Right ventricle myocardium inferior (tissue), 1 donor: ENCODE results near the gene HTT-AS. TPM values are rescaled to one million over a fixed set of nuclear protein-coding genes. Genes with fewer than 3 reads are reported as not detected.
A peak's percentile ranks its signal among the peaks of the same experiment; 100 is the strongest.

ENCODE experiments used
- ATAC-seq: fragments of 200-7000 bp; cut with Tn5 transposase; one replicate; pipeline ENCODE4 v1.9.1; 2020; ENCODE audit warnings: mild to moderate bottlenecking, moderate library complexity
- DNase-seq: peaks from one replicate; pipeline ENCODE4 v3.0.0; 2021; ENCODE audit errors: missing footprints
- intact Hi-C: fragments of 100-400 bp; cut with DNase I; formaldehyde crosslinking; loops from one replicate; pipeline ENCODE4 v1.11.0; 2022
- long read RNA-seq: library from polyadenylated mRNA; unstranded; transcript quantifications from one replicate; pipeline ENCODE4 v2.0.0, GENCODE V29; 2021
- total RNA-seq: library from RNA; stranded (reverse); fragmentation: NEBNext Ultra II Directional; extraction: Animal tissue kit (Norgen Biotek cat#: 25700); gene quantifications from one replicate; pipeline ENCODE4 v1.2.1, GENCODE V29; 2021
- donor health status: DM: no; HTN: yes; CAD: no; lungs with severe emphysema.

The HTT-AS gene
- total RNA-seq: not detected
- long read RNA-seq: 0 reads

GRCh38 chr4:3074078-3074845, at the start of gene HTT-AS, which contains the start of gene HTT:
TSS of gene HTT-AS (minus strand) at chr4:3074538.
TSS of gene HTT (plus strand) at chr4:3074681. CDS start at chr4:3074826, 145 bp downstream.
- ATAC-seq: peak; percentile 93
- intact Hi-C loops: loop anchor here (10.0 kb wide), 1 partner anchor 539 kb away; the partner anchor contains the start of gene FAM193A
- DNase-seq: peak; percentile 98

- no peak for DNase-seq
- ATAC-seq: no peak
- intact Hi-C loops: loop anchor here (2.0 kb wide), 1 partner anchor 16 kb away; no protein-coding TSS in a partner anchor
Measured at GRCh38 chr4:3123181-3123671, 48.9 kb upstream of the HTT-AS start.

GRCh38 chr4:3122081-3122563, 47.8 kb upstream of the HTT-AS start:
- ATAC-seq (peak; percentile 65), DNase-seq (no peak)
- intact Hi-C loops: loop anchor here (2.0 kb wide), 1 partner anchor 15 kb away; no protein-coding TSS in a partner anchor

GRCh38 chr4:3121596-3121995, 47.3 kb upstream of the HTT-AS start:
- intact Hi-C loops: no loop called here
- DNase-seq (no peak), ATAC-seq (no peak)

GRCh38 chr4:3121110-3121509, 46.8 kb upstream of the HTT-AS start:
- ATAC-seq: no peak
- intact Hi-C loops: no loop called here
- no peak for DNase-seq

GRCh38 chr4:3119464-3119863, 45.1 kb upstream of the HTT-AS start:
- intact Hi-C loops: no loop called here
- DNase-seq: no peak

GRCh38 chr4:3118312-3118711, 44.0 kb upstream of the HTT-AS start:
- intact Hi-C loops: no loop called here
- ATAC-seq: no peak
- DNase-seq: no peak

More at GRCh38 chr4:3119464-3119863, 45.1 kb upstream of the HTT-AS start:
- no peak for ATAC-seq

GRCh38 chr4:3116955-3117354, 42.6 kb upstream of the HTT-AS start:
- peak; percentile 41 for ATAC-seq
- intact Hi-C loops: no loop called here
- DNase-seq: no peak

- ATAC-seq: peak; percentile 36
- intact Hi-C loops: no loop called here
- no peak for DNase-seq
Measured at GRCh38 chr4:3115637-3116270, 41.4 kb upstream of the HTT-AS start.

- intact Hi-C loops: no loop called here
- no peak for DNase-seq
- ATAC-seq: no peak
Measured at GRCh38 chr4:3114377-3114776, 40.0 kb upstream of the HTT-AS start.

GRCh38 chr4:3112609-3113469, 38.5 kb upstream of the HTT-AS start:
- no peak for ATAC-seq
- intact Hi-C loops: no loop called here
- no peak for DNase-seq

- intact Hi-C loops: no loop called here
- DNase-seq (no peak), ATAC-seq (no peak)
Measured at GRCh38 chr4:3112201-3112600, 37.9 kb upstream of the HTT-AS start.

- ATAC-seq: no peak
- DNase-seq: no peak
- intact Hi-C loops: no loop called here
Measured at GRCh38 chr4:3111461-3111860, 37.1 kb upstream of the HTT-AS start.

- ATAC-seq: no peak
- intact Hi-C loops: no loop called here
- DNase-seq: no peak
Measured at GRCh38 chr4:3108211-3108610, 33.9 kb upstream of the HTT-AS start.

- peak; percentile 44 for ATAC-seq
- intact Hi-C loops: loop anchor here (2.0 kb wide), 2 partner anchors 15 to 29 kb away; no protein-coding TSS in a partner anchor
- no peak for DNase-seq
Measured at GRCh38 chr4:3107691-3108121, 33.4 kb upstream of the HTT-AS start.

- no peak for ATAC-seq
- no peak for DNase-seq
- intact Hi-C loops: loop anchor here (2.0 kb wide), 2 partner anchors 16 to 30 kb away; no protein-coding TSS in a partner anchor
Measured at GRCh38 chr4:3107271-3107670, 32.9 kb upstream of the HTT-AS start.

GRCh38 chr4:3106339-3107186, 32.2 kb upstream of the HTT-AS start:
- ATAC-seq: peak; percentile 98
- intact Hi-C loops: loop anchor here (2.0 kb wide), 2 partner anchors 16 to 30 kb away; no protein-coding TSS in a partner anchor

GRCh38 chr4:3098346-3098745, 24.0 kb upstream of the HTT-AS start:
- DNase-seq (no peak), ATAC-seq (no peak)
- intact Hi-C loops: no loop called here

More at GRCh38 chr4:3106339-3107186, 32.2 kb upstream of the HTT-AS start:
- DNase-seq: peak; percentile 93
